HS-27A (cell line): Measurements from ENCODE around the gene TRIO.

Experiments used
- DNase-seq: peaks from one replicate; pipeline ENCODE4 v3.0.0-alpha.2; 2012; ENCODE audit warnings: low read depth, missing footprints

TRIO gene

DNA sequence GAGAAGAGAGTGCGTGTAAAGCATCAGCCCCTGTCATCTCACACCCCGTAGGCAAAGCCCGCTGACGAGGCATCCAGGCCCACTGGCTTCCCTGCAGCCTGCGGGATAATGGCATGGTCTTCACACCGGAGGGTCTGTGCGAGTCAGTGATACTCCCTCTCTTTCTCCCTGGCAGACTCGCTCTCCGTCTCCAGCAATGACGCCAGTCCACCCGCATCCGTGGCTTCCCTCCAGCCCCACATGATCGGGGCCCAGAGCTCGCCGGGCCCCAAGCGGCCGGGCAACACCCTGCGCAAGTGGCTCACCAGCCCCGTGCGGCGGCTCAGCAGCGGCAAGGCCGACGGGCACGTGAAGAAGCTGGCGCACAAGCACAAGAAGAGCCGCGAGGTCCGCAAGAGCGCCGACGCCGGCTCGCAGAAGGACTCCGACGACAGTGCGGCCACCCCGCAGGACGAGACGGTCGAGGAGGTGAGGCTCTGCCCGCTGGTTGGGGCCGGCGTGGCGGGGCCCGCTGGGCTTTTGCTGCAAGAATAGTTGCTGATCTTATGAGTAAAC is 317.8 kb downstream of the TRIO start:
- DNase-seq = no peak

DNA sequence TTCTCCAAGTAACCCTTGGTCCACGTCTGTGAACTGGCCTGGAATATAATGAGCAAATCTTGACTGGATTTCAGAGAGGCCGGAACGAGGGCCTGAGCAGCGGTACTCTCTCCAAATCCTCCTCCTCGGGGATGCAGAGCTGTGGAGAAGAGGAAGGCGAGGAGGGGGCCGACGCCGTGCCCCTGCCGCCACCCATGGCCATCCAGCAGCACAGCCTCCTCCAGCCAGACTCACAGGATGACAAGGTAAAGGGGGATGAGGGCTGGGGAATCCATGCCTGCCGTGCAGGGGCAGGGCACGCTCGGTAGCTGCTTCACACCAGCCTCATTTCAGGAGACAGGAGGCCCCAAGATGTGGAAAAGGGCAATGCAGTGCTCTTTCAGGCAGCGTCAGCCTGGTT is 319.5 kb downstream of the TRIO start:
- DNase-seq = no peak

DNA sequence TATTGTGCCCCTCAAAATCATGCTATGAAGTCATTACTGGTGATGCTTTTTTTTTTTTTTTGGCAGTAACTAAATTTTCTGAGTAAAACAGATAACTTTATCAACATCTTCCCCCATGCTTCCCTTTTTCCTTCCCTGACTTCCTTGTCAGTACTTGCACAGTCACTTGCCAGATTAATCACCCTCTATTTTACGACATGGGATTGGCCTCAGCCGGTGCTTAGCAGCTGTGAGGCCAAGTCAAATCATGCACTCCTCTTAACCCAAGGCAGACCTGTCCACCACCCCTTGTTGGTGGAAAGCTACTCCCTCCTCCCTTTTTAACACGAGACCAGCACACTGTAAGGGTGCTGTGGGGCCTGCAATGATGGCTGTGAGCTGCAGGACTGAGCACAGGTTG is 320.5 kb downstream of the TRIO start:
- no peak for DNase-seq

DNA sequence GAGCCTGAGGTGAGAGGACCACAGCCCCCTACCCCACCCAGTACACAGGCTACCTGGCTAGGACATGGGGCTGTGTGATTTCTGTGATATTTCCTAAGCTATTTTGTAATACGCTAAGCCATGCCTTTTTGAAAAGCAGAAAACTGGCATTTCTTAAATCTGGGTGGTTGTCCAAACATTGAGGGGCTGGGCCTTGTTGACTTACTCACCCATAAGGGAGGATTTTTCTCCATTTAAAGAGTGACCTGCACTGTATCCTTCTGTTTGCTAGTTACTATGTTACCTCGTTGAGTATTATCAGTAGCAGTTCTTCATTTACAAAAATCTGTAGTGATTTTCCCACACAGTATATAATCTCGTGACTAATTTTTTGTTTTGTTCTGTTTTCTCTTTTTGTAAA is 321.0 kb downstream of the TRIO start:
- DNase-seq = no peak

DNA sequence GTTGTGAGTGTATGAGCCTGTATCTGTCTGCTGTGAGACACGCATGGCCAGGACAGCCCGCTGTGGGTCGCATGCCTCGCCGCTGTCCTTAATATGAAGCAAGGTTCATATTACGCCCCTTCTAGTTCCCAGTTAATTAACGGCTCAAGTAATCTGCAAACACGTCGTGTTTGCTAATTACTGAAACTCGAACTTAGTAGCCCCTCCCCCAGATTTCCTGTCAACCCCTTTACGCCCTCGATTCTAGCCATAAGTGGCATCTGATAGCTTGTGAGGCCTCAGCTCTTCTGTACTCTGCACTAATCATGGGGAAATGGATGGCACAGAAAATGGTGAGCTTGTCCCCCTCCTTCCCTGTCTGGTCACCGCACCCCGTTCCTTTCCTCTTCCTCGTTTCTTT is 321.5 kb downstream of the TRIO start:
- no peak for DNase-seq

DNA sequence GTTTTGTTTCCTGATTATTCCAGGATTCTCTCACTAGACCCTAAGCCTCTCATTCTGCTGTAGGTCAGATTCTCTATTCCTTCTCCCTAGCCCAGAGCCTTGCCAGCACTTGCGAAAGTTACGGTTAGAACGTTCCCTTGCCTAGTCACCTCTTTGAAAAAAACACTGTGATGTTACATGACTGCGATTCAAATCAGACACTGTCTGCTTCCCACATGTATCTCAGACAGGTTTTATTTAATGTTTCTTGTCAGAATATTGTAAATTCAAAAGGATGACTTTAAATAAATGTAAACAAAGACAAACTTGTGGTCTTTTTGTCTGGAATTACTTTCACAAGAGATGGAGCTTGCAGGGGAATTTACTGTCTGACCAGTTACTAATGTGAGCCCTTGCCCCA is 322.0 kb downstream of the TRIO start:
- no peak for DNase-seq

DNA sequence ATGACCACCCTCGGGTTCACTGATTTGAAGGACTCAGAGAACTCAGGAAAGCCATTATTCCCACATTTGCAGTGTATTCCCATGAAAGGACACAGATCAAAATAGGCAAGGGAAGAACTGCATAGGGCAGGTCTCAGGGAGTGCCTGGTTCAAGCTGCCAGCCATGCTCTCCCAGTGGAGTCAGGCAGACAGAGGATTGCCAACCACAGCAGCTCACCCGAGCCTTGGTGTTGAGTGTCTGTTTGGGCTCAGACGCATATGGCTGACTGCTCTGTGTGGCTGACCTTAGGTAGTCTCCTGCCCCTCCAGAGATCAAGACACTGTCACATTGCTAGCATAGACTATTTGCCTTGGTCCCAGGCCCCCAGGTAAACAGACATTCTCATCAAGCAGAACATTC is 322.6 kb downstream of the TRIO start:
- no peak for DNase-seq

DNA sequence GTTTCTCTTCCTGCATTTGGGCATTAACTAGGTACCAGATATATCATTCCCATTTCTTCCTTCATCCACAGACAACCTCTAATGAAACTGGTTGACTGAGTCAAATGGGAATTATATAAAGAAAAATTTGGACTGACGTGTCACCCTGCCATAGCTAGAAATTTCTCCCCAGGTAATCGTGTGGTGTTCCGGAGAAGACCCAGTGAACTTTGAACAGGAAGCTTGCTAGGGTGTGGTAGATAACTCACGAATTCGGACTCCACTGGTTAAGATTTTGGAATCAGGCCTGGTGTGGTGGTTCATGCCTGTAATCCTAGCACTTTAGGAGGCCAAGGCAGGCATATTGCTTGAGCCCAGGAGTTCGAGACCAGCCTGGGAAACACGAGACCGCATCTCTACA is 324.1 kb downstream of the TRIO start:
- no peak for DNase-seq

DNA sequence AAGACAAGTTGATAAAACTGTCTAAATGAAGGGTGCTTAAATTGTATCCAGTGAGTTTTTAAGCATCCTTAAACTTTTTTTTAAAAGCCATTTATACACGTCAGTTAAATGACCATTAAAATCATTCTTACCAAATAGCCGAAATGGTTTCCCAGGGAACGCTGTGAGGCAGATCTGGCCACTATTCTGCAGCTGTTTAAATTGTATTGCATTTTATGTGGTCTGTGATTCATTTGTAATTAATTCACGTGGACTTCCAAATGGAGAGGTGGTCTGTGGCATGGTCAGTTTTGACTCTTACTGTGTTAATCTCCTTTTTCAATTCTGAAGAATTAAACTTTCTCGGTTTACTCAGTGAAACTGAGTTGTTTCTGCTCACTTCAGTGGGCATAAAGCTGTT is 324.7 kb downstream of the TRIO start:
- DNase-seq = no peak

DNA sequence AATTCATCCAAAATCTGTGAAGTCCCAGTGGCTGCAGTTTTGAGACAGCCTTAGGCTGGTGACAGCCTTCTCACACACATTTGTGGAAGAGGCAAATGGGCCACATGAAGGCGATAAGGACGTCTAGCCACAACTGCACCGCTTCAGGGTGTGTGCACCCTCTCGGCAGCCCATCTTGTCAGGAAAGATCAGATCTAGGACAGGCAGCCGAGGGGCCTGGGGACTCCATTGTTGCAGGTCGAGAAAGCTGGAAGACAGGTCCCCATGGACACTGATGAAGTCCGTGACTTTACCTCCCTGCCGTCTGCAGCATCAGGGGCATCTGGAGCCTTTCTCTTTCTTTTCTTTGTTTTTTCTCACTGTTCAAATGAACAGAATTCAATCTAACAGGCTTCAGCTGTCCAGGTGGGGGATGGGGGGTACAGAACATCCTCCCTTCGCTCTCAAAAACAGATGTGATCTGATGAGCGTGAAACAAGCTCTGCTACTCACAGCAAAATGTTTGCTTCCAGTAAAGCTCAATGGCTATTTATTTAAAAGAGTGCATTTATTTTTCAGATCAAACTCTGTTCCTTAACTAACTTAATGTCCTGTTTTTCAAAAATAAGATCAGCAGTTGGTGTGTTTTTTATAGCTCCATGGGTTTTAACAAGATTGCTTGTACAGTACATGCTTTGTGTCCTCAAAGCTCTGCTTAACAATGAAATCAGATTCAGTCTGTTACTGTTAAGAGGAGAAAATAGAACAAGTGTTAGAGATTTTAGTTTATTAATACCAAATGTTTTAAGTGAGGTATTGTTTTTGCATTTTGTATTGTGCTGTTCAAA is 326.6 kb downstream of the TRIO start:
- DNase-seq = no peak

DNA sequence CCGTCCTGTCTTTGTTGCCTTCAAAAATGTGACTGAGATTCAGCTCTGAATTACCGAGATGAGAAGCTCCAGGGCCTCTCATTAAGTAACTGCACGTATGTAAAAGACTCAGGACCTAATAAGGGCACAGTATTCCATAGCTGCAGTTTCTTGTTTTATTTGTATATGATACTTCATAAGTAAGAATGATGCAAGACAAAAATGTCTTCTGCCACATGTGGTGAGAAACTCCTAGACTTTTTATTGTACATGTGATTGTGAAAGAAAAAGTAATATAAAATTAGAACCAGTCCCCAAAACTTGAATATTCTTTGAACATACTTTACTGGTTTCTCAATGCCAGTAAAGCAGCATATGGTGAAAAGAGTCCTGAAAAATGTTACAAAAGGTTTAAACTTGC is 328.4 kb downstream of the TRIO start:
- no peak for DNase-seq

DNA sequence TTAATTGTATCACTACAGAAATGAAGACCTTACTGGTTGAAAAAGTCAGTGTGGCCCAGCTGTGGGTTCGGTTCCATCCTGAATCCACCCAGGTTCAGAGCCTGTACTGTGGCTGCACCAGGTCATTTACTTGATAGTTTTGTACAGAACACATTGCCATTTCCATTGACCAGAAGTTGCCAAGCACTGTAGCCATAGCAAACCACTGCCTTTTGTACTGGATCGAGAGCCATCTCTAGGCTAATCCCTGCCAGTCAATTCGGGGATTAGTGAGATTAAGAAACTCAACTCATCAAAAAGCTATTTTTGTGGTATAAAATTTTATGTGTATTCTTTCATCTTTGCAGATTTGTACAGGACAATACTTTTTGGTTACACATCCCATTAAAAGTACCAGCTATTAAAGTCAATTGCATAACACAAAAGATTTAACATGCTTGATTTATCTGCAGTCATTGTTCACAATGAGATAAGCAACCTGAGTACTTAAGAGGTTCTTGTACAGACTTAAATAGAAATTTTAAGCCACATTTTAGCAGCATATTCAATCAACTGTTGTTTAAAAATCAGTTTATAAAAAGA is 329.9 kb downstream of the TRIO start:
- no peak for DNase-seq

DNA sequence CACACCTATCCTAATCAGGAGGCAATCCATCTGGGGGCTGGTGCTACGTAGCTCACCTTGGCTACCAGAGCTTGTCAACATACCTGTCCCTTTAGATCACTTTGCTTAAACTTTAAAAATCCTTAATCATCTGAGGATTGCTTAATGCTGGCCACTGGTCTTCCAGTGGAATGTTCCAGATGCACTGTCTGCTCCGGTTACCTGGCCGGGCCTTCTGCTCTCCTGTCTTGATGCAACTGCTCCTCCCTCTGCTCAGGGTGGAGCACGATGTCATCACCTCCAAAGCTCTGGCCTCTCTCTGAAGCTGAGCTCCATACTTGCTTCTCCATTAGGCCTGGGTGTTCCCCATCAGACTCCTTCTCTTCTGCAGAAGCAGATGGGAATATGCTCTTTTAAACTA is 331.9 kb downstream of the TRIO start:
- DNase-seq = no peak

DNA sequence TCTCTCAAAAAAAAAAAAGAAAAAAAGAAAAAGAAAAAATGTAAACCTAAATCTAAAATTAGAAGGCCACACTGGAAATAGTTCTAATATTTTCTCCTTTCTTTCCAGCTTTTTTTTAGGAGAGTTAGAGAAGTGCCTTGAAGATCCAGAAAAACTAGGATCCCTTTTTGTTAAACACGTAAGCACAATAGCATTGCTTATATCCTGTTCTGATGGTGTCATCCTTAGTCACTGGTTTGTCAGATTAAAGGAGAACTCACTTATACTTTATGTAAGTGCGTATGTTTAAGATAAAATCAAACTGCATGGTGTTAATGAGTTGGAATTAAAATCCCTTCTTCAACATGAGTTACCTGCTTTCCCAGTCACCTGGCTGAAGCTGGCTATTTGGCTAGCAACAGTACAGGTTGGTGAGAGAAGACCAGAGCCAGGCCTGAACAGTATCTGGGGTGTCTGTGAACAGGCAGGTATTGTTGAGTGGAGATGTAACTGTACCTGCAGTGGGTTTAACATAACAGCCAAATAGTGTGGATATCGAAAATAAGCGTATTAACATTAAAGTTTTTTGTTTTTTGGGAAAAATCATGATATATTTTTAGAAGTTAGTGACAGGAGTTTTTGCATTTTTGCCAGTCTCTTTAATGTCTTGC is 333.8 kb downstream of the TRIO start:
- no peak for DNase-seq

DNA sequence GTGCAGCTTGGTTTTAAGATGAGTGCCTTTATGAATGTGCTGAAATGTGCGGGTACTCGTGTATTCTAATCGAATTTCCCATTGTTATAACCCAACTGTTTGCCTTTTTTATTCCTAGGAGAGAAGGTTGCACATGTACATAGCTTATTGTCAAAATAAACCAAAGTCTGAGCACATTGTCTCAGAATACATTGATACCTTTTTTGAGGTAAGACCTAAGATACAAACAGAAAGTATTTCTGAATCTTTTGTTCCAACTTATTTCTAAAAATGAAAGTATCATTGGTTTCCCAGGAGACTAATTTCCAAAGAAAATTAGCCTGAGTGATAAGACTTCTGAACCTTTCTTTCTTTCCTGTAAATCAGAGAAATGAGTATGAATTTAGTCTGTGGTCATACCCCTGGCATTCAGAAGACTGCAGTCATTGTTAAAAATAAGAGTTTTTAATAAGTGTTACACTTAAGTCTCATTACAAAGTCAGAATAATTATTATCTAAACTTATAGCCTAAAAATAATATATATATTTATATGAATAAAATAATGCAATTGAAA is 336.1 kb downstream of the TRIO start:
- DNase-seq = no peak

DNA sequence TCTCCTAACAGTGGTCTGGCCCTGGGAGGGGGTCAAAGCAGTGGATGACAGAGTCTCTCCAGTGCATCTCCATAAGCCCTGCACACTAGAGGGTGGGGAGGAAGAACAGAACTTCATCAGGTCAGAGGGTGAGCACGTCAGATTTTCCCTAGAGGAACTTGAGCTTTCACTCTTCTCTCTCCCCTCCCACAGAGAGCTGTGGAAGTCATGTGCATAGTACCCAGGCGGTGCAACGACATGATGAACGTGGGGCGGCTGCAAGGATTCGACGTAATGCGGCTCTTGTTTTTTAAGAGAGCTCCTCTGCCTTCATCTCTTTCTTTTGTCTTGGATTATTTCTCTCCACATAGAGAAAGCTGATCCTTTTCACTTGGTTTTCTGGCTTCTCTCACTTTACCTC is 338.2 kb downstream of the TRIO start:
- no peak for DNase-seq

DNA sequence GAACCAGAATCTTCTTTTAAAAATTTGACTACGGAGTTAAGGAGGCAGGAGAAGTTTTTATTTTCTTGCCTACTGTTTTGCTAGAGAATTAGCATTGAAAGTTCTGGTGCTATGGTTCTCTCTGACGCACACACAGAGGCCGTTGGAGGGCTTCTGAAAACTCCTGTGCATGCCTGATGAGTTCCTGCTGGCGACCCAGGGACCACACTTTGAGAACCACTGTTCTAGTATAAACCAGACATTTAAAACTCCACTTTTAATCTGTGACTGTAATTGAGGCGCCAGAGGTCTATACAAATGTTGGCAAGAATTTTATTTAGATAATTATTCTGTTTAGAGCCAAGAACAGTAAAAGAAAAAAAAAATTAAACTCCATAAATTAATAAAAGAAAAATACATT is 338.9 kb downstream of the TRIO start:
- no peak for DNase-seq

DNA sequence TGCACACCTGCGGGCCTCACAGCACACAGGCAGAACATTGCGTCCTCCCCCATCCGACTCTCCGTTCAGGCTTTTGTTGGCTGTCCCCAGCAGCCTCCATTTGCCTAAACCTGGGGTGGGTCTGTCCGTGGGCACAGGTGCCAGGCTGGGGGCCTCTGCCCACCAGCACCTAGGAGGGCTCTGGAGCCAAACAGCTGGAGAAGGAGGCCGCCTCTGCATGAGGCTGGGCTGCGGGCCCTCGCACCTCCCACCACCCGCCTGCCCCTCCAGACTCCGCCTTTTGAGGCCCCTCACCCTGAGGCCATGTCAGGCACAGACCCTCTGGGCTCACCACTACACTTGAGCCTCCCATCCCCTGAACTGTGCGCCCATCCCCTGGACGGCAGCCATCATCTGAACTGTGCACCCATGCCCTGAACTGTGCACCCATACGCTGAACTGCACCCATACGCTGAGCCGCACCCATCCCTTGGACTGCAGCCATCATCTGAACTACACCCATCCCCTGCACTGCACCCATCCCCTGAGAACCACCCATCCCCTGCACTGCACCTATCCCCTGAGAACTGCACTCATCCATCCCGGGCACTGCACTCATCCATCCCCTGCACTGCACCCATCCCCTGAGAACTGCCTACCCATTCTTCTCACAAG is 340.5 kb downstream of the TRIO start:
- DNase-seq = no peak

DNA sequence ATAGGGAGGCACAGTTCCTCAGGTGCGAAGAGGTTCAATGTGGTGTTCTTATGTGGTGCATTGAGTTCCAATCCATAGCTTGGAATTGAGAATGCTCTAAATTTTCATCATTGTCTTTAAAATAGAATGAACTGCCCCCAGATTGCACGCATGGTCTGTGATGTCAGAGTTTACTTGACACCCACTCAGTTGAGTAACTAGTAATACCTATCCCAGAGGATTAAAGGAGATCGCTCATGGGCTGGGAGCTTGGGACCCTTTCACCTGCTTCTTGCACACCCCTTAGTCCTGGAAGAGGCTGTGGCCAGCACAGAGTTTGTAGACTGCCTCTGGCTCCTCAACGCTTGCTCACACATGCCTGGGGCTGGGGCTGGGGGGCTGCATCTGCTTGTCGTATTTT is 343.3 kb downstream of the TRIO start:
- DNase-seq = no peak

DNA sequence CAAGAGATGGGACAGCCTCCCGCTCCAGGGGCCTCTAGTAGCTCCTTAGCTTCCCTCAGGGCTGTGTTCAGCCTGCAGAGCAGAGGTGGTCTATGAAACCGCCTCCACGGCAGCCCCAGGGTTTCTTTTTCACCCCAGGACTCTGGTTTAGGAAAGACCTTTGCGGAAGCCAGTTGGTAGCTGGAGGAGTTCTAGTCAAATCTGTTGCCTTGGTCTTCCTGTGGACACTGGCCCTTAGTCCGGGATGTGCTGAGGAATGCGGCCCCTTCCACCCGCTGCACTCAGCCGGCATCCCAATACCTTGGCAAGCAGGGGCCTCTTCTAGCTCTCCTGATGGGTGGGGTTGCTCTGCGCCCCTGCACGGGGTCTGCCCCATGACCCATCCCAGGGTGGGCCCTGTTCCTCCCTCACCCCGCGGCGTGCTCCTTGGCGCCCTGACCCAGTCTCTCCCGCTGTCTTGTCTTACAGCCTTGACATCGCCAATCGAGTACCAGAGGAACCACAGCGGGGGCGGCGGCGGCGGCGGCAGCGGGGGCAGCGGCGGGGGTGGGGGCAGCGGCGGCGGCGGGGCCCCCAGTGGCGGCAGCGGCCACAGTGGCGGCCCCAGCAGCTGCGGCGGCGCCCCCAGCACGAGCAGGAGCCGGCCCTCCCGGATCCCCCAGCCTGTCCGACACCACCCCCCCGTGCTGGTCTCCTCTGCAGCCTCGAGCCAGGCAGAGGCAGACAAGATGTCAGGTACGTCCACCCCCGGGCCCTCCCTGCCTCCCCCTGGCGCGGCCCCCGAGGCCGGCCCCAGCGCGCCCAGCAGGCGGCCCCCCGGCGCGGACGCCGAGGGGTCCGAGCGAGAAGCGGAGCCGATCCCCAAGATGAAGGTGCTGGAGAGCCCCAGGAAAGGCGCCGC is 344.1 kb downstream of the TRIO start:
- no peak for DNase-seq

DNA sequence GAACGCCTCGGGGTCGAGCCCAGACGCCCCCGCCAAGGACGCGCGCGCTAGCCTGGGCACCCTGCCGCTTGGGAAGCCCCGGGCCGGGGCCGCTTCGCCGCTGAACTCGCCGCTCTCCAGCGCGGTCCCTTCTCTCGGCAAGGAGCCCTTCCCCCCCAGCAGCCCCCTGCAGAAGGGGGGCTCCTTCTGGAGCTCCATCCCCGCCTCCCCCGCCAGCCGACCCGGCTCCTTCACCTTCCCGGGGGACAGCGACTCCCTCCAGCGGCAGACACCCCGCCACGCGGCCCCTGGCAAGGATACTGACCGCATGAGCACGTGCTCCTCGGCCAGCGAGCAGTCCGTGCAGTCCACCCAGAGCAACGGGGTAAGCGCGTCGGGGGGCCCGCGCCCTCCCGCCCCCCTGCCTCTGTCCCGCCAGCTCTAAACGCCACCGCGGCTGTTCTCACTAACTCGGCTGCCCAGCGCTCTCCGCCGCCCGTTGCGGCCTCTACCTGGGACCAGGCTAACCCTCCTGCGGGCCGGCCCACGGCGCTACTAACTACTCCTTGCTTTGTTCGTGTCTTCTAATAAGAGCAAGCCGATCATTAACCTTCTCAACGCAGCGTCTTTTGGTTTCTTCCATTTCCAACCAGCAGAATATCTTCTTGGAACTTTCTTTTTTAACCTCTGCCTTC is 344.9 kb downstream of the TRIO start:
- no peak for DNase-seq
